Common myeloid progenitor, CD34-positive (primary cell): ENCODE data around the gene ANAPC7.
"Not testable (repeated sequence)": the region's sequence is repeated elsewhere in the genome, so short reads cannot be mapped to it uniquely, and the experiment has no call there.

Experiments
- CTCF ChIA-PET: fragments of 350-600 bp; sonication (Branson Sonifier 250); formaldehyde crosslinking; loops from one replicate; lab custom pipeline; 2021; ENCODE audit warnings: antibody characterized with exemption; lab: Charles Lee
- POLR2A ChIA-PET: fragments of 350-600 bp; sonication (Branson Sonifier 250); formaldehyde crosslinking; loops from one replicate; lab custom pipeline; 2021; ENCODE audit warnings: antibody characterized with exemption; lab: Charles Lee
- DNase-seq, 3 donors: peaks; one replicate each; pipeline versions ENCODE4 v3.0.0 to v3.0.0-alpha.2; 2013
- H3K27ac ChIP-seq, 2 experiments: 1 replicate in 1 of 2; 2 replicates in 1 of 2; pipeline ENCODE4 v1.7.0; 2013; ENCODE audit warnings: inconsistent platforms in 2 of 2, low read length in 2 of 2, mild to moderate bottlenecking in 2 of 2, low read depth in 1 of 2, moderate library complexity in 1 of 2; ENCODE audit not compliant: severe bottlenecking in 2 of 2, insufficient read depth in 1 of 2, poor library complexity in 1 of 2
- H3K27me3 ChIP-seq, 5 experiments: replicated peaks in 2 of 5; 1 replicate in 3 of 5; 2 replicates in 2 of 5; pipeline versions ENCODE4 v1.6.1 to v1.7.0; 2013; ENCODE audit warnings: low read length in 4 of 5, mild to moderate bottlenecking in 2 of 5, moderate library complexity in 2 of 5, inconsistent platforms in 1 of 5; ENCODE audit not compliant: insufficient read depth in 5 of 5, control insufficient read depth in 4 of 5
- H3K36me3 ChIP-seq, 4 experiments: 1 replicate in 2 of 4; 2 replicates in 2 of 4; pipeline versions ENCODE4 v1.6.1 to v1.7.0; 2013; ENCODE audit warnings: low read length in 3 of 4, control low read depth in 1 of 4, mild to moderate bottlenecking in 1 of 4; ENCODE audit not compliant: control insufficient read depth in 4 of 4, insufficient read depth in 4 of 4
- H3K4me1 ChIP-seq, 4 experiments: 1 replicate in 3 of 4; 2 replicates in 1 of 4; pipeline versions ENCODE4 v1.6.1 to v1.7.1; 2013; ENCODE audit warnings: low read length in 3 of 4, mild to moderate bottlenecking in 3 of 4, control low read depth in 1 of 4, inconsistent platforms in 1 of 4, moderate library complexity in 1 of 4; ENCODE audit not compliant: control insufficient read depth in 4 of 4, insufficient read depth in 4 of 4; ENCODE audit errors: control extremely low read depth in 1 of 4
- H3K4me3 ChIP-seq, 7 experiments: 1 replicate in 4 of 7; 2 replicates in 3 of 7; pipeline versions ENCODE4 v1.5.1 to v1.7.0; 2013; ENCODE audit warnings: mild to moderate bottlenecking in 7 of 7, low read length in 6 of 7, moderate library complexity in 6 of 7, inconsistent platforms in 2 of 7, low read depth in 2 of 7, control low read depth in 1 of 7; ENCODE audit not compliant: insufficient read depth in 4 of 7, control insufficient read depth in 1 of 7; ENCODE audit errors: extremely low read depth in 1 of 7
- H3K9me3 ChIP-seq, 5 experiments: 1 replicate in 4 of 5; 2 replicates in 1 of 5; pipeline versions ENCODE4 v1.6.1 to v1.7.1; 2013; ENCODE audit warnings: low read length in 4 of 5, mild to moderate bottlenecking in 2 of 5, inconsistent platforms in 1 of 5, low read depth in 1 of 5, moderate library complexity in 1 of 5; ENCODE audit not compliant: control insufficient read depth in 4 of 5, insufficient read depth in 2 of 5; ENCODE audit errors: control extremely low read depth in 1 of 5
- WGBS: methylation state at CpG from one replicate; pipeline ENCODE4 v1.1.5; 2013; ENCODE audit not compliant: insufficient coverage; 5-methylcytosine and 5-hydroxymethylcytosine counted together

ANAPC7 gene

DNA sequence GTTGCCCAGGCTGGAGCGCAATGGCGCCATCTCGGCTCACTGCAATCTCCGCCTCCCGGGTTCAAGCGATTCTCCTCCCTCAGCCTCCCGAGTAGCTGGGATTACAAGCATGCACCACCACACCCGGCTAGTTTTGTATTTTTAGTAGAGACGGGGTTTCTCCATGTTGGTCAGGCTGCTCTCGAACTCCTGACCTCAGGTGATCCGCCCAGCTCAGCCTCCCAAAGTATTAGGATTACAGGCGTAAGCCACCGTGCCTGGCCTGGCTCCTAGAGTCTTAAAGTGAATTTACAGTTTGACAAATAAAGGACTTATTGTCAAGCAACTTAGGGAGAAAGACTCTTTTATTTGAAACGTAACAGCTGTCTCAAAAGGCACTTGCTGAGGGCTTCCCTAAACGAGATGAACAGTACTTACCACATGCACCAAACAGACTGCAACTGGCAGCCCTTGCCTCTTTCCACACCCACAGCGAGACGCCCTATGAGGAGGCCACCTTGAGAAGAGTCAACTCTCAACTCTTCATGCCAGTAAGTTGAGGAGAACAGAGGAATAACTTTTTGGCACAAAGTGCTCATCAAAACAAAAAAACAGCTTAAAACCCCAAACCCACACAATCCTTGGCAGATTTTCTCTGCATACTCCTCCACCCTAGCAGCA is 25.2 kb downstream of the ANAPC7 start:
- CTCF ChIA-PET, H3K9me3 ChIP-seq, DNase-seq, H3K27ac ChIP-seq, POLR2A ChIA-PET, H3K4me3 ChIP-seq, H3K27me3 ChIP-seq, H3K4me1 ChIP-seq: not testable (repeated sequence)
- peaks cover 22 to 89% (median 72%) of the 10 kb centered on the region in 4 experiments for H3K36me3 ChIP-seq
- 94% methylated on average over 16 of the region's 17 CpGs for WGBS

DNA sequence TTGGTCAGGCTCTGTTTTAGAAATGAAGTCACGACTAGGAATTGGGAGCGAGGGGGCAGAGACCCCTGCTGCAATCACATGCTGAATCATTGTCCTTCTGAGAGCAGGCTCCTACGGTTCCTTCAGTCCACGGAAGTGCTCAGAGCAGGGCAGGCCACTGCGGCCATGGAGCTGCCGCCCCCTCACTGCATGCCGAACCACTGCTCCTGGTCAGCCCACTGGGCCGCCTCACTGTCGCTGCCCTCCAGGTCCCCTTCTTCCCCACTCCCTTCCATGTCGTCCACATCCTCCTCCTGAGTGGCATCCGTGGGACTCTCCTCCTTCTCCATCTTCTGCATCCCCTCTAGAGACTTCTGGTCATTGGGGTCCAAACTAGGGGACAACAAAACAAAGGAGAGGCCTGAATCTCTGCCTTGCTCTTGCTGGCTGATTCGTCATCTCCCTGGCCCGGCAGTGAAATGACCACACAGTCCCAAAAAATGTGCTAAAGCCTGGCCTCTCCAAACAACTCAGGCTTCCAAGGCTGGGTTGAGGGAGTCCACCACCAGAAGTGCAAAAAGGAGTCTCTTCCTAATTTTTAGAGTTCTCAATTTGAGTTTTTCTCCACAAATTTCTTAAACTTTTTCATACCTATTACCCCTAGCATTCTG is 29.4 kb downstream of the ANAPC7 start:
- Histone ChIP-seq H3K36me3 (peaks cover 28 to 87% (median 67%) of the 10 kb centered on the region in 4 experiments), H3K9me3 (no peaks in the 10 kb centered on the region), H3K4me1 (no peaks in the 10 kb centered on the region), H3K27me3 (no peaks in the 10 kb centered on the region), H3K4me3 (no peak overlapping the region), H3K27ac (no peak overlapping the region)
- POLR2A ChIA-PET = no interaction called here
- no peak for DNase-seq
- WGBS = 97% methylated on average over 11 of the region's 13 CpGs
- CTCF ChIA-PET = interaction anchor here (0.8 to 1.8 kb wide), 4 partner anchors 10 to 57 kb away, joined by 4 to 5 read pairs (median 4); no protein-coding TSS in a partner anchor

GRCh38 chr12:110373425-110373824 is 30.1 kb downstream of the ANAPC7 start:
- Histone ChIP-seq H3K36me3 (peaks cover 28 to 81% (median 62%) of the 10 kb centered on the region in 4 experiments), H3K27ac (no peak overlapping the region)

DNA sequence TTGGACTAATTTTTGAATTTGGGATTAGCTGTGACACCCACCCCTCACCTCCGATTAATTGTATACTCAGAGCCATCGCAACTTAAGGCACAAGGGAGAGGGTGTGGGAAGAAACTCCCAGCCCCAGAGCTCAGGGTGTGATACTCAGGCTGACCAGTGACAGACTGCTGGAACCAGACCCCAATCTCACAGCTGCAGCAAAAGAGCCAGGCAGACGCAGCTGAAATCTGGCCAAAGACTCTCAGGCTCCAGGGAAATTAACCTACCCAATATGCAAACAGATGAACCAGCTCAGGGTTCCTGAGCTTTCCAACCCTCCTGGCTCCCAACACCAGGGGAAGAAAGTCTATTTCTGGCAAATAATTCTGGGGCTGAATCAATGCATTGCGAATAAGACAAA is 30.5 kb downstream of the ANAPC7 start:
- POLR2A ChIA-PET = interaction anchor here (0.6 kb wide), 1 partner anchor 233 kb away, joined by 3 read pairs; no protein-coding TSS in a partner anchor
- Histone ChIP-seq H3K4me3 (no peak overlapping the region), H3K36me3 (peaks cover 28 to 77% (median 61%) of the 10 kb centered on the region in 4 experiments), H3K4me1 (peaks cover 0 to 5% (median 2%) of the 10 kb centered on the region in 4 experiments), H3K9me3 (no peaks in the 10 kb centered on the region), H3K27ac (no peak overlapping the region), H3K27me3 (no peaks in the 10 kb centered on the region)
- no peak for DNase-seq
- 100% methylated on average over 1 of the region's 4 CpGs for WGBS
- CTCF ChIA-PET = interaction anchor here (0.9 to 1.6 kb wide), 2 partner anchors 9 to 16 kb away, joined by 3 to 5 read pairs; no protein-coding TSS in a partner anchor

More at GRCh38 chr12:110373425-110373824, 30.1 kb downstream of the ANAPC7 start:
- Histone ChIP-seq H3K27me3 (no peaks in the 10 kb centered on the region), H3K4me3 (no peak overlapping the region), H3K4me1 (peaks cover 0 to 4% (median 2%) of the 10 kb centered on the region in 4 experiments), H3K9me3 (no peaks in the 10 kb centered on the region)
- POLR2A ChIA-PET = interaction anchor here (0.6 kb wide), 1 partner anchor 234 kb away, joined by 3 read pairs; no protein-coding TSS in a partner anchor
- no peak for DNase-seq
- no CpG with 5 or more reads among the region's 2 CpGs for WGBS
- CTCF ChIA-PET = interaction anchor here (0.9 to 1.8 kb wide), 3 partner anchors 9 to 58 kb away, joined by 3 to 5 read pairs (median 4); no protein-coding TSS in a partner anchor

DNA sequence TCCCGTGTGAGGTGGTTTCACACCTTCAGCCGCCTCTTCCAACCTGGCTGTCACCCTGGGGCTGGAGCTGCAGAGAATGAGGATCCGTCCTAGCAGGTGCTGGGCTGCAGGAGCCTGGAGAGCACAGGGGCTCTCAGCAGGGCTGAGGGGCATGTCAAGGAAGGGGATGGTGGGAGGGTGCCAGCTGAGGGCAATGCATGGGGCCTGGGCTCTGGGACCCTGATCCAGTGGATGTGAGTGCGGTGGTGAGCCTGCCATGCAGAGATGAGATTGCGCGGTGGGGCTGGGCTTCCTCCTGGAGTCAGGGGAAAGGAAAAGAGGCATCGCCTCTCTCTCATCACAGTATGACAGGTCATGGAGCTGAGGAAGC is 31.5 kb downstream of the ANAPC7 start:
- Histone ChIP-seq H3K9me3 (no peaks in the 10 kb centered on the region), H3K36me3 (peaks cover 26 to 69% (median 53%) of the 10 kb centered on the region in 4 experiments), H3K4me1 (peaks cover 0 to 10% (median 6%) of the 10 kb centered on the region in 4 experiments), H3K4me3 (no peak overlapping the region), H3K27me3 (no peaks in the 10 kb centered on the region), H3K27ac (no peak overlapping the region)
- ChIA-PET POLR2A (no interaction called here), CTCF (interaction anchor here (0.9 to 1.3 kb wide), 2 partner anchors 17 to 60 kb away, joined by 3 read pairs; no protein-coding TSS in a partner anchor)
- no peak for DNase-seq
- WGBS = 92% methylated on average over 5 of the region's 7 CpGs

- H3K27ac ChIP-seq = no peak overlapping the region
- CTCF ChIA-PET = interaction anchor here (0.9 to 1.3 kb wide), 3 partner anchors 18 to 60 kb away, joined by 3 read pairs; no protein-coding TSS in a partner anchor
- peaks cover 26 to 65% (median 50%) of the 10 kb centered on the region in 4 experiments for H3K36me3 ChIP-seq
Observed at GRCh38 chr12:110371408-110372055, 32.0 kb downstream of the ANAPC7 start.

More at GRCh38 chr12:110371408-110372055, 32.0 kb downstream of the ANAPC7 start:
- Histone ChIP-seq H3K4me3 (no peak overlapping the region), H3K9me3 (no peaks in the 10 kb centered on the region), H3K4me1 (peaks cover 0 to 15% (median 11%) of the 10 kb centered on the region in 4 experiments), H3K27me3 (no peaks in the 10 kb centered on the region)
- WGBS = 89% methylated on average over 12 of the region's 13 CpGs
- POLR2A ChIA-PET = no interaction called here
- DNase-seq = no peak
